Neural crest cell (in vitro differentiated cells): Measurements from ENCODE around the gene PNPLA5. TPM values are rescaled to one million over a fixed set of nuclear protein-coding genes. Genes with fewer than 3 reads are reported as not detected.

ENCODE experiments used
- DNase-seq: peaks from one replicate; pipeline ENCODE4 v3.0.0; 2021; ENCODE audit warnings: low read depth, mixed read lengths, low spot score
- H3K27ac Mint-ChIP-seq: one replicate; pipeline ENCODE4 v1.8.0; 2021; ENCODE audit warnings: mild to moderate bottlenecking, mixed read lengths; ENCODE audit not compliant: unreplicated experiment
- H3K27me3 Mint-ChIP-seq: 2 replicates; pipeline ENCODE4 v1.8.0; 2021; ENCODE audit warnings: low read depth, mild to moderate bottlenecking, mixed read lengths
- H3K36me3 Mint-ChIP-seq: 2 replicates; pipeline ENCODE4 v1.8.0; 2021; ENCODE audit warnings: low read depth, mild to moderate bottlenecking, mixed read lengths
- H3K4me1 Mint-ChIP-seq: 2 replicates; pipeline ENCODE4 v1.8.0; 2021; ENCODE audit warnings: mixed read lengths
- H3K4me3 Mint-ChIP-seq: one replicate; pipeline ENCODE4 v1.8.0; 2021; ENCODE audit warnings: mild to moderate bottlenecking, mixed read lengths
- H3K9me3 Mint-ChIP-seq: 2 replicates; pipeline ENCODE4 v1.8.0; 2021; ENCODE audit warnings: mixed read lengths
- CTCF ChIP-seq: fragments of 200-600 bp; sonication (generic); conservative IDR thresholded peaks from 2 replicates; pipeline ENCODE4 v1.5.0; 2021; ENCODE audit warnings: antibody characterized with exemption, mild to moderate bottlenecking
- total RNA-seq: library from RNA; stranded (reverse); gene quantifications from 2 replicates; pipeline ENCODE4 v1.2.1, GENCODE V29; 2021

Gene PNPLA5
- total RNA-seq, 1 donor from 2014 or later: not detected

- Mint-ChIP-seq H3K4me1 (peaks cover 6% of the 10 kb centered on the region), H3K36me3 (no peaks in the 10 kb centered on the region), H3K9me3 (no peaks in the 10 kb centered on the region), H3K27me3 (no peaks in the 10 kb centered on the region), H3K27ac (no peak overlapping the region), H3K4me3 (no peak overlapping the region)
- no peak for DNase-seq
- TF ChIP-seq CTCF: no peak
Observed at GRCh38 chr22:43832393-43833265, 59.2 kb downstream of the PNPLA5 start.

GRCh38 chr22:43831561-43832392 lies 60.0 kb downstream of the PNPLA5 start:
- no peak overlapping the region for H3K27ac Mint-ChIP-seq
- no peak overlapping the region for H3K4me3 Mint-ChIP-seq
- H3K4me1 Mint-ChIP-seq: peaks cover 13% of the 10 kb centered on the region
- H3K27me3 Mint-ChIP-seq: no peaks in the 10 kb centered on the region
- DNase-seq: no peak
- no peak for TF ChIP-seq CTCF
- no peaks in the 10 kb centered on the region for H3K36me3 Mint-ChIP-seq
- H3K9me3 Mint-ChIP-seq: no peaks in the 10 kb centered on the region

GRCh38 chr22:43830931-43831560 lies 60.8 kb downstream of the PNPLA5 start:
- Mint-ChIP-seq H3K9me3 (no peaks in the 10 kb centered on the region), H3K4me3 (no peak overlapping the region), H3K27ac (no peak overlapping the region), H3K4me1 (peaks cover 13% of the 10 kb centered on the region), H3K36me3 (no peaks in the 10 kb centered on the region), H3K27me3 (no peaks in the 10 kb centered on the region)
- no peak for DNase-seq
- no peak for TF ChIP-seq CTCF

- DNase-seq: no peak
- Mint-ChIP-seq H3K27ac (no peak overlapping the region), H3K4me3 (no peak overlapping the region), H3K36me3 (no peaks in the 10 kb centered on the region), H3K4me1 (peaks cover 13% of the 10 kb centered on the region), H3K9me3 (no peaks in the 10 kb centered on the region), H3K27me3 (no peaks in the 10 kb centered on the region)
- no peak for TF ChIP-seq CTCF
Observed at GRCh38 chr22:43829904-43830851, 61.6 kb downstream of the PNPLA5 start.

Other genes with a start within 250 kb of the PNPLA5 start
- gene EFCAB6, start 79.7 kb downstream of the PNPLA5 start, total RNA-seq: 1.5 and 2.3 TPM in 2 replicates
- gene SULT4A1, start 29.5 kb downstream of the PNPLA5 start, total RNA-seq: 6.3 and 7.3 TPM in 2 replicates
- gene PNPLA3, start 31.8 kb upstream of the PNPLA5 start, total RNA-seq: 28.3 and 31.2 TPM in 2 replicates
- gene SAMM50, start 63.4 kb upstream of the PNPLA5 start, total RNA-seq: 54.0 and 54.6 TPM in 2 replicates
- gene PARVB, start 132.3 kb upstream of the PNPLA5 start, total RNA-seq: 19.6 and 21.8 TPM in 2 replicates